Measurements from ENCODE around the gene GMDS.

The GMDS gene

DNA sequence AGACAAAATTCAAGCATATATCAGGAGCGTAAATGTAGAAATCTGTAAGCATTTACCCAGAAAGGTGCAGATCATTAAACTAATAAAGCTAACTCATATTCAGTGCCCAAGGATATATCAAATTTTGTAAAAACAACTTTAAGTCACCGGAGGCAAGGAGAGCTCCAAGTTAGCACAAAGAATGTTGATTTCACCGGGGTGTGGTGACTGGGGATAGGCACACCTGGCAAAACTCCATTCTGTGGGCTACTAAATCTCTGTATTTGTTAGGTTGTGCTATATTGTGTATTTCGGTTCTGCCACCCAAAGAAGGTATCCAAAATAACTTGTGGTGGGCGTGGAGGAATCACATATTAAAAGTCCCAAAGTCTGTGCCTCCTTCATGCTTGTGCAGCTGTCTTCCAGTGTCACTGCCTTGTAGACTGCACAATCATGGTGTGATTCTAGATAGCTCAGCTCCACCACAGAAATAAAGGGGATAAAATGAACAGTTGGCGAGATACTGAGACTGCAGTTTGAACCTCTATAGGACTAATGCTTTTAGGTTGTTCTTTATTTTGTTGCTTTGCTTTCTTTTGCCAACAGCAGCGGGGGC lies 111.6 kb downstream of the GMDS start:
- no peak for DNase-seq (ENCODE audit: low spot score)

GRCh38 chr6:2132916-2133315 lies 112.5 kb downstream of the GMDS start:
- no peak for DNase-seq (ENCODE audit: low spot score)

DNA sequence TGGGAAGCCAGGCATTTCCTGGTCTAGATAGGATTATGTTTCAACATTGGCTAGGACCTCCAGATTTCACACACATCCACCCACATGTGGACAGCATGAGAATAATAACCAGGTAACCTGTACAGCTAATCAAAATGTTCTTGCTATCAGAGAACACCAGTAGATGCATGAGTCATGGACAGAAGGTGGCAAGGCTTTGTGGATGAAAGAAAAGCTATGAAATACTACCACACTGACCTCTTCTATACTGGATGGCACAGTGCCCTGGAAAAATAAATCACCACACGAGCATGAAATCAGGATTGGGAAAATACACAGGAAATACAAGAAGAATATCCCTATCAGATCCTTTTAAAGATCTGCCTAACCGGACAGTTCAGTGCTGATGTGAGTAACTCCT lies 113.0 kb downstream of the GMDS start:
- no peak for DNase-seq (ENCODE audit: low spot score)

- no peak for DNase-seq (ENCODE audit: low spot score)
Observed at GRCh38 chr6:2129182-2129621, 116.2 kb downstream of the GMDS start.

- DNase-seq (ENCODE audit: low spot score): no peak
Observed at GRCh38 chr6:2127484-2127911, 117.9 kb downstream of the GMDS start.

DNA sequence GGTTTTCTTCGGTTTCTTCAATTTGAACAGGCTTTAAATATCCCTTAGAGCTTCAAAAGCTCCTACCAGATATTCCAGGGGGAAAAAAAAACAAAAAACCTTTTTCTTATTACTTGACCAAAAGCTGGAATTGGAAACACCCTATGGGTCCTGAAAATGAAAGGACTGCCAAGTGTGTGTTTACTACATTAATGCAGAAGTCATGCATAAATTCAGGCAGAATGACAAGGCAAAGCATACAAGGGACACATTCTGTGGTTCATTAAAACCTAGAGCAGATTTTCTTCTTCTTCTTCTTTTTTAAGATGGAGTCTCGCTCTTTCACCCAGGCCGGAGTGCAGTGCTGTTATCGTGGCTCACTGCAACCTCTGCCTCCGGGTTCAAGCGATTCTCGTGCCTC lies 119.1 kb downstream of the GMDS start:
- DNase-seq (ENCODE audit: low spot score): no peak

DNA sequence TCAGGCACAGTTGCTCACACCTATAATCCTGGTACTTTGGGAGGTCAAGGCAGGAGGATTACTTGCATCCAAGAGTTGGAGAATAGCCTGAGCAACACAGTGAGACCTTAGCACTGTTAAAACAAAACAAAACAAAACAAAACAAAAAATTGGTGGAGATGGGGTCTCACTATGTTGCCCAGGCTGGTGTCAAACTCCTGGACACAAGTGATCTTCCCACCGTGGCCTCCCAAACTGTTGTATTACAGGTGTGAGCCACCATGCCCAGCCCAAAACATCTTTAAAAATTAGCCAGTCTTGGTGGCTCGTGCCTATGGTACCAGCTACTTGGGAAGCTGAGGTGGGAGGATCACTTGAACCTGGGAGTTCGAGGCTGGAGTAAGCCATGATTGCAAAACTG lies 120.2 kb downstream of the GMDS start:
- DNase-seq (ENCODE audit: low spot score): no peak

- no peak for DNase-seq (ENCODE audit: low spot score)
Observed at GRCh38 chr6:2124260-2124709, 121.1 kb downstream of the GMDS start.

DNA sequence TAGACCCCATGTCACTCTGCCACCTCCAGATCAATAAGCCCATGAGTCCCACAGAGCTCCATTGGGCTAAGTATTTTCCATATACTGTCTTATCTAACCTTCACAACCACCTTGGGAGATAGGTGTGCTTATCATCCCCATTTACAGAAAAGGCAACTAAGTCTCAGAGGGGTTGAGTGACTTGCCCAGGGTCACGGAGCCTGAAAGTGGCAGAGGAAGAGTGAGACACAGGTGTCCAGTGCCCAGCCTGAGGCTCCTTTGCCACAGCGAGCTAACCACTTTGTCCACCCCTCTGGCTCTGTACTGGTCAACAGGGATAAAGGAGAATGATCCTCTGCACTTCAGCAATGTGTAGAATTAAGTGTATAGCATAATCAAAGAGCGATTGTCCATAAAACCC lies 124.5 kb downstream of the GMDS start:
- DNase-seq (ENCODE audit: low spot score): no peak

GRCh38 chr6:2119275-2119674 lies 126.1 kb downstream of the GMDS start:
- DNase-seq (ENCODE audit: low spot score): no peak

- no peak for DNase-seq (ENCODE audit: low spot score)
Observed at GRCh38 chr6:2118136-2118535, 127.3 kb downstream of the GMDS start.

- no peak for DNase-seq (ENCODE audit: low spot score)
Observed at GRCh38 chr6:2117447-2117846, 128.0 kb downstream of the GMDS start.

- DNase-seq (ENCODE audit: low spot score): no peak
Observed at GRCh38 chr6:2116496-2116895, 128.9 kb downstream of the GMDS start.

- DNase-seq (ENCODE audit: low spot score): no peak
Observed at GRCh38 chr6:2114100-2114499, 131.3 kb downstream of the GMDS start.

DNA sequence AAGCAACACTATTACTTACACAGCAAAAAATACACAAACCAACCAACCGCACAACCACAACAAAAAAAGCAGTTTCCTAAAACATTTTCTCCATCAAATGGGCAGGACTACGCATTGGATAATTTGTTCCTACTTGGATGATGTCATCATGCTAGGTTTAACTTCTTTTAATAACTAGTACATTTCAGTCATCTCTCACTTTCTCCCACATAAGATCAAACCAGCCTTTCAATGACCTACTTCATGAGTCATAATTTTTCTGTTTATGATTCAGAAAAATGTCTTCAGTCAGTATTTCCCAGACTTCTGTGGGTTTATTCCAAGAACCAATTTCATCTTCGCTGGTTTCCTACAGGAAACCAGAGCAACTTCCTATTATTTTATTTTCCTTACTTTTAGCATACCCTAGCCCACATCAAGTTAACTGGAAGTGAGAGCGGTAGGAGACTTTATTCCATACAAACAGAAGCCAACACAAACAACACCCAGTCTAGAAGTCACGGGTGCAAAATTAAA lies 134.2 kb downstream of the GMDS start:
- no peak for DNase-seq (ENCODE audit: low spot score)

DNA sequence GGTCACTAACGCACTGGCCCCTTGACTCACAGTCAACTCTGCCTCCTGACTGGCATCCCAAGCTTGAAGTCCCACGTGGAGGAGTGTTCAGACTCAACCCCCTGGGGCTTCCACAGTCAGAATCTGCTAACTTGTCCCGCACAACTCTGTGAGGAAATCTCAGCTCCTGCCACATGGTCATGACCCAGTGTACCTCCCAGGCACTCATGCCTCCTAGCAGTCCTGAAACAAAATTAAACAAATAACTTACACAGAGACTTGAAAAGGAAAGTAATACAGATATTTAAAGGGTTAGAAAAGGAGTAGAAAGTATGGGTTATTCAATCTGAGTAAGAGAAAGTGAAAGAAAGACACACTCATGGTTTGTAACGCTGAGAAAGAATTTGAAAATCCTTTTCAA lies 134.9 kb downstream of the GMDS start:
- no peak for DNase-seq (ENCODE audit: low spot score)

GRCh38 chr6:2109796-2110195 lies 135.6 kb downstream of the GMDS start:
- DNase-seq (ENCODE audit: low spot score): no peak

GRCh38 chr6:2108700-2109306 lies 136.6 kb downstream of the GMDS start:
- no peak for DNase-seq (ENCODE audit: low spot score)

DNA sequence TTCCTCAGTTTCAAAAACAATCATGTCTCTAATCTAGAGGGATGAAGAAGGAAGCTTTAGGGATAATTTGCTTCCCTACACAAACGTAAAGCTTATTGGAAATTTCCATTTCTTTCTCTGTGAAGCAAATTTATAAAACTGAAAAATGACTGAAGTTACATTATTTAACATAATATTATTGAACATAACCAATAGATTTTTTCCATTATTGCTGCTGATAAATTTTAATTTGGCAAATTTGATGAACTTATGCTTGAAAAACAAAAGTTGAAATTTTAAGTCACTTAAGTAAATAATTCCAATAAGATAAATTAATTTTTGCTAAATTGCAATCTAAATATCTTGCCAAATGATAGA lies 140.9 kb downstream of the GMDS start:
- DNase-seq (ENCODE audit: low spot score): no peak

DNA sequence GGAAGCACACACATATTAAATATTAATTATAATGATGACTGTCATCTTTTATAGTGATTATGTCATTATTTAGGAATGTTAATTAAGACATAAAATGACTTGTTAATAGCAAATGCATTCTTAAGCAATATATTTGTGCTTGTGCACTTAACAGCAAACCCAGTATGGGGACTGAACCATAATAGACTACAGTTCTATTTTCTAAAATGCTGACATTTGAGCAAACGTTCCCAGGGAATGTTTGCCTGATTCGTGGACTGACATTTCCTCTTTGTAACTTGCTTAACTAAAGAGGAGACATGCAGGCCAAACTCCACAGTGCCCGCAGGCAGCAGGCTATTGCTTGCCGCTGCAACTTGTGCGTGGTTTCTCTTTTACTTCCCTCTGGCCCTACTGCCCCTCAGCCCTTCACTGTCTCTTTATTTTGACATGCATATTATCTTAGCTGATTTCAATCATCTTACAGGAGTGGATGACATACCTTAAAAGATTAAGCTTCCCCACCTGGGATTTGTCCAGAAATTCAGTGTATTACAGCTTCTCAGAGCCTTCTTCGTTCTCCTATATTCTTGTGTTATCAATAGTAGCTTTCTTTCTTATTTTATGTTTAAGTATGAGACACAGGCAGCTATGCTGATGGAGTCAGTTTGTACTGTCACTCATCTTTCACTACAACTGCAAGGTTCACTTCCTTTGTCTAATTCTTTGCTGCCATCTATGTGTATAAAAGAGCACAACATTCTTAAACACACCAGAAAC lies 141.5 kb downstream of the GMDS start:
- DNase-seq (ENCODE audit: low spot score): no peak

GRCh38 chr6:2102966-2103365 lies 142.4 kb downstream of the GMDS start:
- DNase-seq (ENCODE audit: low spot score): no peak

DNA sequence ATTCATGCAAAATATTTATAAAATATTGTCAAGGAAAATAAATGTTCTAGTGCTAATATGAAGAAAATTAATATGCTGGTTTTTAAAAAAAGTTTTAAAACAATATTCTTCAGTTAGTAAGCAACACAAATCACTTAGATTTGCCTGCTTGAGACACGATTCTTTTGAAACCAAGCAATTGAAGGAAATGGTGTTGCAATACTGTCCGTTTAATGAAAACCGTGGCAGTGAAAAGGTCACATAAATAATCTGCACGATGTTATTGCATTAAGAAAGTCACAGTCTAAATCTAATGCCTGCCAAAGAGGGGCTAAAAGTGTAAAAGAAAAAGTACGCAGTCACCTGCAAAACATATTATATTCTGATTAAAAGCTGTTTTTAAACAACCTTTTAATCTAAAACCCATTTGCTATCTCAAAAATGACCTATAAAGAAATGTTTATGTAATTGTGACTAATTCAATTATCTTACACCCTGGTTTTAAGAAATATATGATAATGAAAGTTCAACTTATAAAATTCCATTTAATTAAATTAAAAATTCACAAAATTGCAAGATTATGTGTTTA lies 143.0 kb downstream of the GMDS start:
- no peak for DNase-seq (ENCODE audit: low spot score)

GRCh38 chr6:2101213-2101612 lies 144.2 kb downstream of the GMDS start:
- DNase-seq (ENCODE audit: low spot score): no peak
